GM21526 (cell line): ENCODE results near the gene VPS51.

Experiments
- ATAC-seq: cut with Tn5 transposase; IDR thresholded peaks from one replicate; pipeline ENCODE4 v1.9.1; 2021; ENCODE audit warnings: moderate library complexity; ENCODE audit not compliant: unreplicated experiment, low FRiP score

VPS51 gene

DNA sequence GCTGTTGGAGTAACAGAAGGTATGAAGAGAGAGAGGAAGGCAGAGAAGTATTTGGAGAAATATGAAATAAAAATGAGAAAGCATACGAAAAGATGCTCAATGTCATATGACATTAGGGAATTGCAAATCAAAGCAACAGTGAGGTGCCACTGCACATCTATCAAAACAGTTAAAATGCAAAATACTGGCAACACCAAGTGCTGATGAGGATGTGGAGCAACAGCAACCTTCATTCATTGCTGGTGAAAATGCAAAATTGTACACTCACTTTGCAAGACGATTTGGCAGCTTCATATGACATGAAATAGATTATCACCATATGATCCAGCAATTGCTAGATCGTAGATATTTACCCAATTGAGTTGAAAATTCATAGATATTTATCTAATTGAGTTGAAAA, 64.6 kb downstream of the VPS51 start:
- no peak for ATAC-seq
